ENCODE results near the gene IFI6. TPM values are rescaled to one million over a fixed set of nuclear protein-coding genes. Genes with fewer than 3 reads are reported as not detected.
A peak's percentile ranks its signal among the peaks of the same experiment; 100 is the strongest.

IFI6 gene
- total RNA-seq, 4 donors from 2014 or later = 28.2 to 79.3 (median 69.4) TPM

DNA sequence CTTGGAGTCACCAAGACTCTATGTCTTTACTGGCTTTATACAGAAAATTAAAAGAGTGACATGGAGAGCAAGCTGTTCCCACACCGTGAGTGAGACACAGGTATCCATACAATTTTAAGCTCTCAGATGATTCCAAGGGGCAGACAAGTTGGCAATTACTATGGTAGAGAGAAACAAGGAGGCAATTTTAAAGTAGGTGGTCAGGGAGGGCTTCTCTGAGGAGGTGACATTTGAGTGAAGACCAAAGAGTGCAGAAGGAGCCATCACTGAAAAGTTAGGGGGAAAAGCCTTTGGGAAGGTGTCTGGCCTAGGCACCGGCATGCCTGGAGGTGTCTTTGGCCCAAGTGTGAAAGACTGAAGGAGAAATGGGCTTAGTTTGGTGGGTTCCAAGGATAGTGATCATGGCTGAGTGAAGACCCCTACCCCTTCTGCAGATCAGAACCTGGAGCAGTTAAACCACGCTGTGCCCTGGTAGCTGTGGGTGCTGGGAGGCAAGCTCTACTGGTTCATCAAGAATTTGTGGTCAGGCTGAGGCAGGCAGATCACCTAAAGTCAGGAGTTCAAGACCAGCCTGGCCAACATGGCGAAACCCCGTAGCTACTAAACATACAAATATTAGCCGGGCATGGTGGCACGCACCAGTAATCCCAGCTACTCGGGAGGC is 10.4 kb downstream of the IFI6 start:
- TF ChIP-seq, protein P1, sequence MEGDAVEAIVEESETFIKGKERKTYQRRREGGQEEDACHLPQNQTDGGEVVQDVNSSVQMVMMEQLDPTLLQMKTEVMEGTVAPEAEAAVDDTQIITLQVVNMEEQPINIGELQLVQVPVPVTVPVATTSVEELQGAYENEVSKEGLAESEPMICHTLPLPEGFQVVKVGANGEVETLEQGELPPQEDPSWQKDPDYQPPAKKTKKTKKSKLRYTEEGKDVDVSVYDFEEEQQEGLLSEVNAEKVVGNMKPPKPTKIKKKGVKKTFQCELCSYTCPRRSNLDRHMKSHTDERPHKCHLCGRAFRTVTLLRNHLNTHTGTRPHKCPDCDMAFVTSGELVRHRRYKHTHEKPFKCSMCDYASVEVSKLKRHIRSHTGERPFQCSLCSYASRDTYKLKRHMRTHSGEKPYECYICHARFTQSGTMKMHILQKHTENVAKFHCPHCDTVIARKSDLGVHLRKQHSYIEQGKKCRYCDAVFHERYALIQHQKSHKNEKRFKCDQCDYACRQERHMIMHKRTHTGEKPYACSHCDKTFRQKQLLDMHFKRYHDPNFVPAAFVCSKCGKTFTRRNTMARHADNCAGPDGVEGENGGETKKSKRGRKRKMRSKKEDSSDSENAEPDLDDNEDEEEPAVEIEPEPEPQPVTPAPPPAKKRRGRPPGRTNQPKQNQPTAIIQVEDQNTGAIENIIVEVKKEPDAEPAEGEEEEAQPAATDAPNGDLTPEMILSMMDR (IDR thresholded peaks at IDR 0.05) = no peak
- TF ChIP-seq EP300 (IDR thresholded peaks at IDR 0.05) (no peak), POLR2A (IDR thresholded peaks at IDR 0.05) (no peak)
- Histone ChIP-seq H3K9me3 (no peaks in the 10 kb centered on the region), H3K4me1 (peaks cover 0 to 36% (median 11%) of the 10 kb centered on the region in 4 donors), H3K36me3 (peaks cover 0 to 6% (median 0%) of the 10 kb centered on the region in 3 donors), H3K27me3 (no peaks in the 10 kb centered on the region), H3K27ac (no peak overlapping the region), H3K4me3 (no peak overlapping the region)
- DNase-seq (ENCODE audit: low spot score in 2 of 2) = no peak
- 95 to 96% methylated on average over 8 of the region's 8 CpGs for whole genome bisulfite sequencing, 2 donors

DNA sequence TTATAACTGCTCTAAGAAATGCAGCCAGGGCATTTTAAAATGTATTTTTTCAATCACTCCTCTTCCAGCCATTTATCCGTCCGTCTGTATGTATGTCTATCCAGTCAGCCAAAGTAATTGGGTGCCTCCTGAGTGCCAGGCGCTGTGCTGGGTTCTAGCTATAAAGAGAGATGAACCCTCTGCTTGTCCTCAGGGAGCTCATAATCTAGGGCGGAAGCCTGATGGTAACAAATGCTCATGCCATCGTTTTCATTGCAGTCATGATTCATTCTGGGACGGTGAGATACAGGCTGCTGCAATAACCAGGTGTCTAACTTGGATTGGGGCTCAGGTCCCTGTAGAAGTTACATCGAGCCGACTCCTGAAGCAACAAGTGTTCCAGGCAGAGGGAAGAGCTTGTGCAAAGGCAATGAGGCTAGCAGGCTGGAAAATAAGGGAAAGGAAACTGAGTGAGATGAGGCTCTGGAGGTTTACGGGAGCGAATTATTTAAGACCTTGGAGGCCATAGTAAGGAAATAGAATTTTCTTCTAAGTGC is 11.6 kb downstream of the IFI6 start:
- Histone ChIP-seq H3K9me3 (no peaks in the 10 kb centered on the region), H3K4me1 (peaks cover 0 to 46% (median 17%) of the 10 kb centered on the region in 4 donors), H3K27ac (peak overlapping the region; percentile 75 to 97 (median 91)), H3K4me3 (peak overlapping the region; percentile 33 to 79 (median 58)), H3K36me3 (peaks cover 0 to under 1% (median 0%) of the 10 kb centered on the region in 3 donors), H3K27me3 (no peaks in the 10 kb centered on the region)
- TF ChIP-seq, protein P1 (IDR thresholded peaks at IDR 0.05) = no peak
- no peak for TF ChIP-seq EP300 (IDR thresholded peaks at IDR 0.05)
- no peak for TF ChIP-seq POLR2A (IDR thresholded peaks at IDR 0.05)
- 58 to 64% methylated on average over 10 of the region's 10 CpGs for WGBS, 2 donors
- DNase-seq (ENCODE audit: low spot score in 2 of 2) = no peak

DNA sequence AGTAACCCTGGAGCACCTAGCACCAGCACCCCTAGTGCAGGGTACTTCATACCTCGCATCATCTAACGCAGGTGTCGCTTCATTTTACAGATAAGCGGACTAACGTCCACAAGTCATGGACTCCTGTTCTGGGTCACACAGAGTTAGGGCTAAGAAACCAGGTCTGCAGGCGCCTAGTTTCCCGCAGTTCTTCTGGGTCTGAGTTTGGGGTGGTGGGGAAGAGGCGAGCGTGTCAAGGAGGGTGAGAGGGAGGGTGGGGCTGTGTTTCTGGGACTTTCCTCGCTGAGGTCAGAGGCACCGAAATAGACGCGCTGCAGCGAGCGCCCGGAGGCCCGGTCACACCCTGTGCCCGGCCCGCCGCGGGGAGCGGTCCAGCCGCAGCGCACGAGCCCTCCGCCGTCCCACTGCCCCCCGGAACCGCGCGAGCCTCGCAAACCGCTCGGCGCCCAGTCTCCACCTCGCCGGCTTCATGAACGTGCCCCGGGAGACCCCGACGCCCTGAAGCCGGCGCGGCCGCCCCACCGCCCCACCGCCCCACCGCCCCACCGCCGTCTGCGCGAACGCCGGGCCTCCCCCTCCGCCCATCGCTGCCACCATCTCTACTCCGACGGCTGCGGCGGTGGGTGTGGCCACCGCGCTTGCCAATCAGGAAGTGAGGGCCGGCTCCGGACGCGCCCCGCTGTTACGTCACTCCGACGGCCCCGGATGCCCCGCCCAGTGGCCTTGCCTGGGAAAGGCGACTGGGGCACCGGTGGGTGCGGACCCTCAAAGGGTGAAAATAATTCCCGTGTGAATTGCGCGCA is 12.3 kb downstream of the IFI6 start:
- no peaks in the 10 kb centered on the region for H3K36me3 ChIP-seq
- no peaks in the 10 kb centered on the region for H3K9me3 ChIP-seq
- H3K4me1 ChIP-seq = peaks cover 0 to 49% (median 17%) of the 10 kb centered on the region in 4 donors
- 9% methylated on average over 49 to 50 of the region's 78 CpGs for WGBS, 2 donors
- peak overlapping the region; percentile 75 to 97 (median 91) for H3K27ac ChIP-seq
- peak; percentile 87 to 89 for DNase-seq (ENCODE audit: low spot score in 2 of 2)
- H3K27me3 ChIP-seq = no peaks in the 10 kb centered on the region
- TF ChIP-seq EP300 (IDR thresholded peaks at IDR 0.05) (peak; percentile 48 to 85), POLR2A (IDR thresholded peaks at IDR 0.05) (peak; percentile 25 to 50)
- TF ChIP-seq, protein P1 (IDR thresholded peaks at IDR 0.05) = no peak
- peak overlapping the region; percentile 33 to 79 (median 58) for H3K4me3 ChIP-seq

DNA sequence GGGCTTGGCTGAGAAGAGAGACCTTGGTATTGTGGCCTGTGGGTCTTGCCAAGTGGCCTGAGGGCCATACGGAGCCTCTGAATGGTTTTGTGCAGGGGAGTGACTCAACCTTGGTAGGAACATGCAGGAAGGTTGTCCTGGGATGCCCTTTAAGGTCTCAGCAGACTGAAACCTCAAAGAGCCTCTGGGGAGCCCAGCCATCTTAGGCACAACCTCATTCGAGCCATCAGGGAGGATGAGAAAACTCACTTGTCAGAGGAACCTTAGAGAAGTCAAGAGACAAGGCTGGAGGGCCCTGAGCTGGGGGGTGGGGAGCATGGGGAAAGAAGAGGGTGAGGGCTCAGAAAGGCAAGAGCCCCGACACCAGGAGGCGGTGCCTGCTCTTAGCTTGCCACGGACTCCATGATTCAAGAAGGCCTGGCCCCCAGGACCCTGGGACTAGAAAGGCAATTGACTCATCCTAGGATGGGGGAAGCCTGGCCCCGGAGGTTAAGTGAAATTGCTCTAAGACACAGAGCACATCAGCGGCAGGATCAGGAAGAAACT is 13.0 kb downstream of the IFI6 start:
- no peak for DNase-seq (ENCODE audit: low spot score in 2 of 2)
- Histone ChIP-seq H3K4me1 (peaks cover 0 to 49% (median 17%) of the 10 kb centered on the region in 4 donors), H3K4me3 (peak overlapping the region in 3 of 4 donors; percentile 54 to 79 (median 61)), H3K27ac (peak overlapping the region; percentile 75 to 97 (median 91)), H3K27me3 (no peaks in the 10 kb centered on the region), H3K9me3 (no peaks in the 10 kb centered on the region), H3K36me3 (no peaks in the 10 kb centered on the region)
- TF ChIP-seq EP300 (IDR thresholded peaks at IDR 0.05) (no peak), POLR2A (IDR thresholded peaks at IDR 0.05) (no peak)
- TF ChIP-seq, protein P1 (IDR thresholded peaks at IDR 0.05) = no peak
- WGBS, 2 donors = 50 to 55% methylated on average over 7 of the region's 7 CpGs
